DOHH2 (cell line): Measurements from ENCODE around the gene SPOCD1.

Experiments
- H3F3A ChIP-seq: fragments of 200-600 bp; sonication (generic), shearing (Covaris generic); 2 replicates; pipeline ENCODE4 v1.6.0; 2016; ENCODE audit warnings: antibody characterized with exemption, mild to moderate bottlenecking; ENCODE audit not compliant: control insufficient read depth, insufficient read depth
- H3K27ac ChIP-seq: fragments of 200-600 bp; sonication (generic); 2 replicates; pipeline ENCODE4 v1.5.1; 2014; ENCODE audit warnings: low read depth, mild to moderate bottlenecking, low read length, moderate library complexity
- H3K27me3 ChIP-seq: fragments of 200-600 bp; sonication (generic); 2 replicates; pipeline ENCODE4 v1.6.1; 2014; ENCODE audit warnings: mild to moderate bottlenecking, low read length, mixed read lengths; ENCODE audit not compliant: control insufficient read depth
- H3K36me3 ChIP-seq: fragments of 200-600 bp; sonication (generic); 2 replicates; pipeline ENCODE4 v1.6.1; 2014; ENCODE audit warnings: mild to moderate bottlenecking, low read length, moderate library complexity, mixed read lengths; ENCODE audit not compliant: control insufficient read depth
- H3K4me1 ChIP-seq: fragments of 200-600 bp; sonication (generic); 2 replicates; pipeline ENCODE4 v1.6.1; 2014; ENCODE audit warnings: mild to moderate bottlenecking, low read length, mixed read lengths; ENCODE audit not compliant: control insufficient read depth
- H3K4me2 ChIP-seq: fragments of 200-600 bp; sonication (generic); 2 replicates; pipeline ENCODE4 v1.6.0; 2014; ENCODE audit warnings: mild to moderate bottlenecking, low read length, moderate library complexity
- H3K4me3 ChIP-seq: fragments of 200-600 bp; sonication (generic); 2 replicates; pipeline ENCODE4 v1.5.1; 2014; ENCODE audit warnings: mild to moderate bottlenecking, low read length, mixed read lengths
- H3K79me2 ChIP-seq: fragments of 200-600 bp; sonication (generic); 2 replicates; pipeline ENCODE4 v1.6.1; 2014; ENCODE audit warnings: mild to moderate bottlenecking, low read length, mixed read lengths; ENCODE audit not compliant: control insufficient read depth
- H3K9me2 ChIP-seq: fragments of 200-600 bp; sonication (generic); replicated peaks from 2 replicates; pipeline ENCODE4 v1.6.1; 2014; ENCODE audit warnings: mild to moderate bottlenecking, low read length, mixed read lengths; ENCODE audit not compliant: control insufficient read depth
- H3K9me3 ChIP-seq: fragments of 200-600 bp; sonication (generic); 2 replicates; pipeline ENCODE4 v1.6.1; 2014; ENCODE audit warnings: antibody characterized with exemption, low read length, mixed read lengths; ENCODE audit not compliant: control insufficient read depth, insufficient read depth
- H4K20me1 ChIP-seq: fragments of 200-600 bp; sonication (generic); 2 replicates; pipeline ENCODE4 v1.6.0; 2014; ENCODE audit warnings: low read depth, mild to moderate bottlenecking, antibody characterized with exemption, low read length, moderate library complexity; ENCODE audit not compliant: control insufficient read depth, insufficient read depth
- EZH2phosphoT487 ChIP-seq: fragments of 200-600 bp; sonication (generic); IDR thresholded peaks from 2 replicates; pipeline ENCODE4 v1.6.1; 2017; ENCODE audit warnings: borderline replicate concordance, mild to moderate bottlenecking, antibody characterized with exemption, low read length, moderate library complexity, mixed read lengths
- TF ChIP-seq, protein P1 (sequence below): fragments of 200-600 bp; sonication (generic); IDR thresholded peaks from one replicate; pipeline ENCODE4 v1.5.1; 2014; ENCODE audit warnings: antibody characterized with exemption, mild to moderate bottlenecking, low read depth, low read length; ENCODE audit not compliant: poor library complexity, severe bottlenecking

SPOCD1 gene

DNA sequence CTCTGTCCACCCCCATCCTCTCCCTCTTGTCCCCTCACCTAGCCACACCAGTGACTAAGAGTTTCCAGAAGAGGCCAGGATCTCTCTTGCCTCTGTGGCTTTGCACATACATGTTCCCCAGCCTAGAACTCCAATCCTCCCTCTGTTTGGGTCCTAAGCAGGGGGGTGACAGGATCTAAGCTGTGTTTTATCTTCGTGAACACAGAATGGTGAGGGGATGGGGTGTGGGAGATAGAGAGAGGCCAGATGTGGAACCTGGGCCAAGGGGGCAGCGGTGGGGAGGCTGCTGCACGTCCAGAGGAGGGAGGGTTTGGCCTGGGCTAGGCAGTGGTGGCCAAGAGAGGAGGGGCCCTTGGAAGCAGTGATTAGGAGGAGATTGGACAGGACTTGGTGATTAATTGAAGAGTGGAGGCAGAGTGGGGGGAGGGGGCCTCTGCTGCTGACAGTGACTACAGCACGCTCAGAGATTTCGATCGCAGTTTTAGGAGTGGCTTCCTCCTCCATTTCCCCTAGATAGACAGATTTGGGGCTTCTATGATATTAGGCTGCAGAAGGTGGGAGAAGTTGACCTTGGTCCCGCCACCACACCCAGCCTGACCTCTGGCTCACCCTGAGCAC, 34.6 kb downstream of the SPOCD1 start:
- no peaks in the 10 kb centered on the region for H4K20me1 ChIP-seq
- no peak for TF ChIP-seq EZH2phosphoT487
- TF ChIP-seq, protein P1, sequence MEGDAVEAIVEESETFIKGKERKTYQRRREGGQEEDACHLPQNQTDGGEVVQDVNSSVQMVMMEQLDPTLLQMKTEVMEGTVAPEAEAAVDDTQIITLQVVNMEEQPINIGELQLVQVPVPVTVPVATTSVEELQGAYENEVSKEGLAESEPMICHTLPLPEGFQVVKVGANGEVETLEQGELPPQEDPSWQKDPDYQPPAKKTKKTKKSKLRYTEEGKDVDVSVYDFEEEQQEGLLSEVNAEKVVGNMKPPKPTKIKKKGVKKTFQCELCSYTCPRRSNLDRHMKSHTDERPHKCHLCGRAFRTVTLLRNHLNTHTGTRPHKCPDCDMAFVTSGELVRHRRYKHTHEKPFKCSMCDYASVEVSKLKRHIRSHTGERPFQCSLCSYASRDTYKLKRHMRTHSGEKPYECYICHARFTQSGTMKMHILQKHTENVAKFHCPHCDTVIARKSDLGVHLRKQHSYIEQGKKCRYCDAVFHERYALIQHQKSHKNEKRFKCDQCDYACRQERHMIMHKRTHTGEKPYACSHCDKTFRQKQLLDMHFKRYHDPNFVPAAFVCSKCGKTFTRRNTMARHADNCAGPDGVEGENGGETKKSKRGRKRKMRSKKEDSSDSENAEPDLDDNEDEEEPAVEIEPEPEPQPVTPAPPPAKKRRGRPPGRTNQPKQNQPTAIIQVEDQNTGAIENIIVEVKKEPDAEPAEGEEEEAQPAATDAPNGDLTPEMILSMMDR = no peak
- H3F3A ChIP-seq = peaks cover 2% of the 10 kb centered on the region; the same call in 1 of the 2 replicates
- H3K9me2 ChIP-seq = no peaks in the 10 kb centered on the region
- H3K4me3 ChIP-seq = no peak overlapping the region
- H3K4me1 ChIP-seq = peaks cover 30% of the 10 kb centered on the region
- no peaks in the 10 kb centered on the region for H3K9me3 ChIP-seq
- H3K79me2 ChIP-seq = no peaks in the 10 kb centered on the region
- no peaks in the 10 kb centered on the region for H3K36me3 ChIP-seq
- H3K27ac ChIP-seq = no peak overlapping the region
- H3K27me3 ChIP-seq = peaks cover 11% of the 10 kb centered on the region
- H3K4me2 ChIP-seq = no peak overlapping the region

DNA sequence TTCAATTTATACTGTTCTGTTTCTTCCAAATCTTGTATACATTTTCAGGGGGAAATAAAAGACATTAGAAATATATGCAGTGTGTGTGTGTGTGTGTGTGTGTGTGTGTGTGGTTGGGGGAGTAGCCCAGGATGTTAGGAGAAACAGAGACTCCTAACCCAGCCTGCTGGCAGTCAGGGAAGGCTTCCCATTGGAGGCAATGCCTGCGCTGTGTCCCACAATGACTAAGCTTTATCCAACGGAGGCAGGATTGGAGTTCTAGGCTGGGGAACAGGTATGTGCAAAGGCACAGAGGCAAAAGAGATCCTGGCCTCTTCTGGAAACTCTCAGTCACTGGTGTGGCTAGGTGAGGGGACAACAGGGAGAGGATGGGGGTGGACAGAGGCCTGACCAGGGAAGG, 35.2 kb downstream of the SPOCD1 start:
- Histone ChIP-seq H4K20me1 (no peaks in the 10 kb centered on the region), H3K27me3 (peaks cover 17% of the 10 kb centered on the region), H3K36me3 (no peaks in the 10 kb centered on the region), H3K4me3 (no peak overlapping the region), H3K4me1 (peaks cover 25% of the 10 kb centered on the region), H3K9me3 (no peaks in the 10 kb centered on the region), H3F3A (peaks cover 2% of the 10 kb centered on the region; the same call in 1 of the 2 replicates), H3K9me2 (no peaks in the 10 kb centered on the region), H3K27ac (no peak overlapping the region), H3K4me2 (no peak overlapping the region), H3K79me2 (no peaks in the 10 kb centered on the region)
- TF ChIP-seq, protein P1 = no peak

DNA sequence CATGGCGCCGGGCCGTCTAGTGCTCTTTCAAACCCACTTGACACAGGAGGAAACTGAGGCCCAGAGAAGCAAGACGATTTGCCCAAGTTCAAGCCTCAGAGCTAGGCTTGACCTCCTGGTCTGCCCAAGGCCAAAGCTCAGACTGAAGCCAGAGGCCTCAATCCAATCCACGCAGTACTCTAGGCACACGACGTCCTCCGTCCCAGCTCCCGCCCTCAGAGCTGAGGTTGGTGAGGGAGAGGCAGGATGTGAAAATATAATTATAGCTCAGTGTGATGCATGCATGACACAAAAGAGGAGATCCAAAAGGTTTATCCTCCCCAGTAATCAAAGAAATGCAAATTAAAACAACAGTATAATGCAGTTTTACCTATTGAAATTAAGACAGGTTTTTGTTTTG, 36.1 kb downstream of the SPOCD1 start:
- peaks cover 27% of the 10 kb centered on the region for H3K27me3 ChIP-seq
- no peaks in the 10 kb centered on the region for H4K20me1 ChIP-seq
- no peaks in the 10 kb centered on the region for H3K9me3 ChIP-seq
- H3K9me2 ChIP-seq = no peaks in the 10 kb centered on the region
- H3K27ac ChIP-seq = no peak overlapping the region
- no peak overlapping the region for H3K4me2 ChIP-seq
- peaks cover 2% of the 10 kb centered on the region; the same call in 1 of the 2 replicates for H3F3A ChIP-seq
- H3K36me3 ChIP-seq = no peaks in the 10 kb centered on the region
- TF ChIP-seq EZH2phosphoT487 = no peak
- TF ChIP-seq, protein P1 = no peak
- H3K4me3 ChIP-seq = no peak overlapping the region
- no peaks in the 10 kb centered on the region for H3K79me2 ChIP-seq
- peaks cover 16% of the 10 kb centered on the region for H3K4me1 ChIP-seq
